ENCODE results near the gene NRCAM.

The NRCAM gene

DNA sequence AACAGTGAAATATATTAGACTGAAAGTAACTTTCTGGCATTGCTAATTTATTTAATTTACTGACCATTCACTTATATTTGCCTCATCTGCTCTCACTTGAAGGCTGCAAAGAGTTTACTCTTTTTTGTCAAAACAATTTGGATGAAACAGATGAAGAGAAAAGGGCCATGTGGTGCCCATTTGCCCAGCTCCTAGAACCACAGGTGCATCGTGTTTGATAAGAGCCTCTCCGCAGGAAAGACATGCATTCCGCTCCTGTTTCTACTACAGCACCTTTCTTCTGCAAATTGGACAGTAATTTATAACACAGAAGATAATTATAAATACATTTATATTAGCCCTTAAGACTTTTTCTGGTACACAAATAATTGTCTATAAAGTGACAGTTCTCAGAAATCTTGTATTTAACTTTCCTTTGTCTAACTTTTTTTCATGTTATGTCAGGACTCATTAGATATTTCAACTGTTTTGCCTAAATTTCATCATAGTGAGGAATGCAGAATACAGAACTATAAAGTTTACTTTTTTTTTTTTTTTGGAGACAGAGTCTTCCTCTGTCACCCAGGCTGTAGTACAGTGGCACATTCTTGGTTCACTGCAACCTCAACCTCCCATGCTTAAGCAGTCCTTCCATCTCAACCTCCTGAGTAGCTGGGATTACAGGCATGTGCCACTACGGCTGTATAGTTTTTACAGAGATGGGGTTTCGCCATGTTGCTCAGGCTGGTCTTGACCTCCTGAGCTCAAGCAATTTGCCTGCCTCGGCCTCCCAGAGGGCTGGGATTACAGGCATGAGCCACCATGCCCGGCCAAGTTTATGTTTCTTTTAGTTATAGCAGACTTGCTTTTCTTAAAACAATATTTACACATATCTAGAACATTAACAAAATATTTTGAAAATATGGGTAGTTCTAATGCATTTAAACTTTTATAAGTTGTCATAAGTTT is 326.9 kb downstream of the NRCAM start:
- no peak for DNase-seq (ENCODE audit: low read depth in 2 of 2)

- DNase-seq (ENCODE audit: low read depth in 2 of 2), result no peak
Measured at GRCh38 chr7:108128514-108128913, 327.7 kb downstream of the NRCAM start.

DNA sequence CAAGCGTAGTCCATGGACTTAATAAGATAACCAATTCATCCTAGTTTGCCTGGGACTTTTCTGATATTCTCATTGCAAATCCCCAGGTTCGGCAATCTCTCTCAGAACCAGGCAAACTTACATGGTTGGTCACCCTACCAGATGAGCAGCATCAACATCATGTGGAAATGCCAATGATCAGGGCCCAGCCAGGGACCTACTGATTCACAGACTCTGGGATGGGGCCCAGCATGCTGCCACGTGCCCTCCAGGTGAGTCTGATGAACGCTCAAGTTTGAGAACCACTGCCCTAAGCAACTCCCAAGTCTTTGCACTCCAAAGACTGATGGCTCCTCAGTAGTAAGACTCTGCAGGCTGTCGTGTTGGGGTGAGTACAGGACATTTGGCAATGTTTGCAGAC is 328.8 kb downstream of the NRCAM start:
- no peak for DNase-seq (ENCODE audit: low read depth in 2 of 2)

DNA sequence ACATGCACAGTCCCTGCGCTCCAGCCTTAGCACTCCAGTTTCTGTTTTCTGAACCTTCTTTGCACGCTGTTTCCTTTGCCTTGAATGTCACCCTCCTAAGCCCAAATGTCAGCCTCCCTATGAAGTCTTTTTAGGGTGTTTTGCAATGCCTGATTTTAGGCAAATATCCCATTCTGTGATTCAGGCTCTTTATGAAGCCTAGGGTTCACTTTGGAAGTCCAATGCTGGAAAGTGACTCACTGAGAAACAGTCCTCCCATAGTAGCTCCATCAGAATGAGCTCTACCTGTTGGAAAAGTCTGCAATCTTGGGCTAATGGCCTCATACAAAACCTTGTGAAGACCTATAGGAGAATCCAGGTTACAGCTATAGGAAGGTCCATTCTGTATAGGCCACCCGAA is 331.4 kb downstream of the NRCAM start:
- DNase-seq (ENCODE audit: low read depth in 2 of 2), result no peak

DNA sequence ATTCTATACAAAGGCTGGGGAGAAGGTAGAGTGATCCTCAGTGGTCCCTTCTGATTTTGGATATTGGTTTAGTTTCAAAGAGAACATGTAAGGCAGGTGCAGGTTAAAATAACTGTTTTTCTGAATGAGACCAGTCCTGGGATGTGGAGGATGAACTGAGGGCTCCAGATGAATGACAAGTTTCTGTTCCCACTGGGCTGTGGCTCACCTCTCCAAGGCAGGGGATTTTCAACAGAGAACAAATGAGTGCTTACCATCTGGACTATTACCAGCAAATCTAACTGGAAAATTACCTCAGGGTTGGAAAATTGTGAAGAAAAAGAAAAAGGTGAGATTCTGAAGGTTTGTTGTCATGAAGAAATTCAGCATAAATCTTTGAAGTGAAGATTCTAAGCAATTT is 334.1 kb downstream of the NRCAM start:
- DNase-seq (ENCODE audit: low read depth in 2 of 2), result no peak

DNA sequence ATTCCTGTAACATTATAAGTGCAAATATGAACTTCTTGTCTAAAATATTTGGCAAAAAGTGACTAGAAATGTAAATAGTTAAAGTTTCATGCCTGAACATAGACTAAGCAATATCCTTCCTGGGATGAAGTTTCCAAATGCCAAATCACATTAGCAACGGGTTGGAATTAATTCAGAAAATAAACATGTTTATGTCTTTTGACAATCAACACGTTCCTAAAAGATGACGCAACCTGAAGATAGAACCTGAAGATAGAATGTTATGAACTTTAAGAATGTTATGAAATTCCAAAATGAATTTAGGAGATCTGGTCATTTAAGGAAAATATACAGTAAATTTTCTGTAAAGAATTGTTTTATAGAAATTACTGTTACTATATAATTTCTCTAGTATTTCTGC is 335.3 kb downstream of the NRCAM start:
- DNase-seq (ENCODE audit: low read depth in 2 of 2), result no peak

- DNase-seq (ENCODE audit: low read depth in 2 of 2), result no peak
Measured at GRCh38 chr7:108120196-108120595, 336.0 kb downstream of the NRCAM start.

GRCh38 chr7:108118959-108119358 is 337.3 kb downstream of the NRCAM start:
- DNase-seq (ENCODE audit: low read depth in 2 of 2), result no peak

DNA sequence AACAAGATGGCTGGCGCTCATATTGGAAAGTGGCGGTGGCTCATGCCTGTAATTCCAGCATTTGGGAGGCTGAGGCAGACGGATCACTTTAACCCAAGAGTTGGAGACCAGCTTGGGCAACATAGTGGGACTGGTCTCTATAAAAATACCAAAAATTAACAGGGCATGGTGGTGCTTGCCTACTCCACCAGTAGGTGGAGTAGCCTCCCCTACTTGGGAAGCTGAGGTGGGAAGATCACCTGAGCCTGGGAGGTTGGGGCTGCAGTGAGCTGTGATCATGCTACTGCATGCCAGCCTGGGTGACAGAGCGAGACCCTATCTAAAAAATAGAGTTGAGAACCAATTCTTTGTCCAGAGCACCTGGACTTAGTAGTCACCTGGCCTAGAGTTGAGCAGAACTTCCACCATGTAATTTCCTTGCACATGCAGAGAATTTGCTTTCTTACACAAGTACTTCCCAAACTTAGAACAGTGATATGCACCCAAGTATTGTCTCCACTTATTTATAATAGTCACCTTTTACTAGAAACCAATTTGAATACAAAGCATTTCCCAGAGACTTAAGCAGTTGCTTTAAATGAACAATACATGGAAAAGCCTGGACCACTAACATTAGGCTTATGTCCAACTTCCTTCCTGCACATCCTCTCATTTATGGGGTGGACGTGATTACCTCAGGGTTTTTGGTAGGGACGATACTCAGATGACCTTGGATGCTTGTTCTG is 342.0 kb downstream of the NRCAM start:
- no peak for DNase-seq (ENCODE audit: low read depth in 2 of 2)

DNA sequence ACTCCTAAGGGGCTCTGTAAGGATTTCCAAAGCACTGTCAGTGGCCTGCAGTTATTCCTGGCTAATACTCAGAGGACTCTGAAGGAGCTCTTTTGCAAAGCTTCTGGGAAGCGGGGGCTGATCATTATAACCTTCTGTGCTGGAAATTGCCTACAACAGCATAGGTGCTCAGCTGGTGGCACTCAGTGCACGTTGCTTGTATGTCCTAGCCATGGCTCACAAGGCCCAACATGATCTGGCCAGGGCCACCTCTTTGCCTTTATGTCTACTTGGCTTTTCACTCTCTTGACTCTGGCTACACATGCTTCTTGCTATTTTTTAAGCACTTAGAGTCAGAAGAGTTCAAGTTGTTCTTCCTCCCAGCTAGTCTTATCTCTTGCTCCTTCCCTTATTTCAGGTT is 343.6 kb downstream of the NRCAM start:
- no peak for DNase-seq (ENCODE audit: low read depth in 2 of 2)

DNA sequence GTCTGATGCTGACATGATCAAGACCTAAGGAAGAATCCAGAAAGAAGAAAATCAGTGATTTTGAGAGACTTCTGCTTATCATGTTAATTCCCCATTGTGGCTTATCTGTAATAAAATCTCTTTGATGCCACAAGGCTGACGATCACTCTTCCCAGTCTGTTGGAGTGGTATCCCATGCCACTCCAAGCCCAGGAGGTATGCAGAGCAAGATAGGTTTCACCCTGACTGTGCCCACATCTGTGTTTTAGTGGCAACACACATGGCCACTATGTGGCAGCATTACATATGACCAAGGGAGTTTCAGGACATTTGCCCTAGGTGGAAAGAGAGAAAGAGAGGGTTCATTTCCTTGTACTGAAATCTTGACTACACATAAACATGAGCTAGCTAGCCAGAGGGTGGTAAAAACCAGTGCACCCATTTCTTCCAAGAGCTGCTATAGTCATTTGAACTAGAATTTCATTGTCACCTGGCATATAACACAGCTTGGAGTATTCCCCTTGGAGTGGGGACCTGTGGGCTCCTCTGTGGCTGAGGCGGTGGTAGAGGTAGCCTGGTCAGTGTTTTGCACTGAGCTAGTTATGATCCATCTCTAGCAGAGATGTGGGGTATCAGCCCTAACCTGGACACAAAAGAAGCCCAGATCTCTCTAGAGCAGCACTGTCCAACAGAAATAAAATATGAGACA is 346.9 kb downstream of the NRCAM start:
- DNase-seq (ENCODE audit: low read depth in 2 of 2), result no peak

DNA sequence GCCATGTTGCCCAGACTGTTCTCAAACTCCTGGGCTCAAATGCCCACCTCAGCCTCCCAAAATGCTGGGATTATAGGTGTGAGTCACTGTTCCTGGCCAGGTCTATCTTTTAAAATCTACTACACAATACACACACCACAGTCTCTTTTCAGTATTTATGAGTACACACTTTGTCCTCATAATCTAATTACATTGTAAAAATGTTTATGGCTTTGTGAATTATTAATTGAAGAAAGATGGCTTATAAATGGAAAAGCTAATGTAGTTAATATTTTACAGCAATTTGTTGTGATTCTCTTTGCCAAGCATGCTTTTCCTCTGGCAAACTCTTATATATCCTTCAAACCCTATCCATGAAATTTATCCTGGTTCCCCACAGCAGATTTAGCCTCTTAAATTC is 348.1 kb downstream of the NRCAM start:
- no peak for DNase-seq (ENCODE audit: low read depth in 2 of 2)

DNA sequence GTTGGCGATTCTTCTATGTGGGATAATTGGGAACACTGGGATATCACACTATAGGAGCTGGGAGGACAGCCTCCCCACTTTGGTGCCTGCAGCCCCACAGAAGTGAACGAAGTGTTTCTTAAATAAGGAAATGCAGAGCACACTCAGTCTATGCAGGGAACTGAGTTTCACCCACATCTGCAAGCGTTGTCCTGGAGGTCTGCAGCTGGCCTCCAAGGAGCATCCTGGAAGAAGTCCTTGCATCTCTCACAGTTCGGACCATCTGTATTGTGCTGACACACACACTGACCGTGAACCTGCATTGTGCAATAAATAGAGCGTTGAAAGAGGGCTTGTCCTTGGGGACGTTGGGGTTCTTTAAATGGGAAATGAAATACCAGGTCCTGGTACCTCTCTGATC is 351.9 kb downstream of the NRCAM start:
- DNase-seq (ENCODE audit: low read depth in 2 of 2), result no peak

- no peak for DNase-seq (ENCODE audit: low read depth in 2 of 2)
Measured at GRCh38 chr7:108103558-108104298, 352.5 kb downstream of the NRCAM start.

DNA sequence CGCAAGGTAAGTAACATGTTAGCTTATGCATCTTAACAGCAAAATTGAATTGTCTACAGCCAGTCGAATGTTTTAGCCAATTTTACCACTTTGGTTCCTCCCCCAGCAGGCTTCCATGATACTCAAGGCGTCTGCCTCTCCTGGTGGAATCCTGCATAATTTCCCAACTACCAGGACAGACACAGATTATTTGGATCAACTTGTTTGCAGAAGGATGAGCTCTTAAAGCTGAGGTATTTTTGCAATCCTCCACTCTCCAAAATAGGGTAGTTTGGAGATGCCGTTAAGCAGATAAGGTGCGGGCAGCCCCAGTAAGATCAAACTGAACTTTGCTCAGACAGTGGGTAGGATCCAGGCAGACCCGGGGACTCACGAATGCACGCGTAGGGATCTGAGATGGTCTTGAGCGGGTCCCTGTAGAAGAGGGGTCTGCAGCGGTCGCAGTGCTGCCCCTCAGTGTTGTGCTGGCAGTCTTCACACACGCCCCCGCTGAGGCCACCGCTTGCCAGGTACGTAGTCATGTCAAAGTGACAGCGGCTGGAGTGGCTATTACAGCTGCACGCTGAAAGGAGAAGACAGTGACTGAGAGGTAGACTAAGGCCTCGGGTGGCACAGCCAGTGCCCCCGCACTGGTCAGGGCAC is 353.4 kb downstream of the NRCAM start:
- DNase-seq (ENCODE audit: low read depth in 2 of 2), result no peak

GRCh38 chr7:108101759-108102158 is 354.5 kb downstream of the NRCAM start:
- DNase-seq (ENCODE audit: low read depth in 2 of 2), result no peak

- DNase-seq (ENCODE audit: low read depth in 2 of 2), result no peak
Measured at GRCh38 chr7:108099713-108100112, 356.5 kb downstream of the NRCAM start.

DNA sequence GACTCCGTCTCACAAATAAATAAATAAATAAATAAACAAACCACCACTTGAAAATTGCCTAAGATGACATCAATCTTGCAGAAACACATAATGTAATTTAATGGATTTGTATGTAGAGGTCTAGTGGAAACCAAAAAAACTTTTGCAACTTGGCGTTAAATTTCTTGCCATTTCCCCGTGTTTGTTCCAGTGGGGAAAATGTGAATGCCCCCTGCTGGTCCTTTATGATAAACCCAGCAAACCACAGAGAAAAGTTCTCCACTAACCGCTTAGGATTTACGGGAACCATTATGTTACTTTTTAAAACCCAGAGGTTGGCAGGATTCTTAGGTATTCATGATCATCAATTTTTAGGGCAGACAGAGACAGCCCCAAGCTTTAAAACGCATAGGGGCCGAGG is 358.5 kb downstream of the NRCAM start:
- DNase-seq (ENCODE audit: low read depth in 2 of 2), result no peak
